IPS DF 4.7 (cell line): ENCODE data around the gene DOHH.
"Not testable (repeated sequence)": the region's sequence is repeated elsewhere in the genome, so short reads cannot be mapped to it uniquely, and the experiment has no call there.

ENCODE experiments used
- DNase-seq: peaks from one replicate; pipeline ENCODE4 v3.0.0-alpha.2; 2013; ENCODE audit warnings: low spot score; ENCODE audit errors: extremely low read depth

Gene DOHH

GRCh38 chr19:3519126-3519525, 18.7 kb upstream of the DOHH start:
- no peak for DNase-seq

GRCh38 chr19:3518659-3519058, 18.2 kb upstream of the DOHH start:
- no peak for DNase-seq

- no peak for DNase-seq
These were observed 17.8 kb upstream of the DOHH start for GRCh38 chr19:3518255-3518654.

GRCh38 chr19:3517638-3518037, 17.2 kb upstream of the DOHH start:
- no peak for DNase-seq

- DNase-seq = no peak
These were observed 16.3 kb upstream of the DOHH start for GRCh38 chr19:3516675-3517207.

- no peak for DNase-seq
These were observed 15.5 kb upstream of the DOHH start for GRCh38 chr19:3515891-3516422.

GRCh38 chr19:3514930-3515329, 14.5 kb upstream of the DOHH start:
- no peak for DNase-seq

- no peak for DNase-seq
These were observed 13.0 kb upstream of the DOHH start for GRCh38 chr19:3513229-3514140.

- no peak for DNase-seq
These were observed 12.2 kb upstream of the DOHH start for GRCh38 chr19:3512562-3513228.

GRCh38 chr19:3511506-3512251, 11.2 kb upstream of the DOHH start:
- DNase-seq = no peak

- DNase-seq = no peak
These were observed 10.3 kb upstream of the DOHH start for GRCh38 chr19:3510727-3511126.

- DNase-seq = no peak
These were observed 9.1 kb upstream of the DOHH start for GRCh38 chr19:3509566-3509989.

GRCh38 chr19:3508771-3509535, 8.5 kb upstream of the DOHH start:
- no peak for DNase-seq

GRCh38 chr19:3508121-3508661, 7.7 kb upstream of the DOHH start:
- not testable (repeated sequence) for DNase-seq

GRCh38 chr19:3507371-3508120, 7.1 kb upstream of the DOHH start:
- no peak for DNase-seq

- DNase-seq = no peak
These were observed 6.2 kb upstream of the DOHH start for GRCh38 chr19:3506384-3507340.

- DNase-seq = peak; percentile 78
These were observed 5.3 kb upstream of the DOHH start, which contains the start of gene FZR1 for GRCh38 chr19:3505598-3506383. Gene FZR1, plus strand, starts transcription at chr19:3506311. Its CDS starts 16,679 bp downstream, at chr19:3522990.

- DNase-seq = no peak
These were observed 4.3 kb upstream of the DOHH start for GRCh38 chr19:3504735-3505134.
